HepG2 (cell line): ENCODE data around the gene PANK4. TPM values are rescaled to one million over a fixed set of nuclear protein-coding genes. Genes with fewer than 3 reads are reported as not detected.

Experiments
- BORCS8-MEF2B ChIP-seq: sonication (generic); formaldehyde crosslinking; IDR thresholded peaks from 2 replicates; pipeline ENCODE4 v1.8.0; 2022; ENCODE audit warnings: mild to moderate bottlenecking, missing genetic modification reagents
- CBX2 ChIP-seq, 2 experiments: fragments of 200-600 bp in 1 of 2; sonication (generic); formaldehyde crosslinking in 1 of 2; IDR thresholded peaks; 2 replicates each; pipeline versions ENCODE4 v1.7.0 to v1.8.1; 2018 to 2022; ENCODE audit warnings: low read depth in 2 of 2, low read length in 1 of 2, mild to moderate bottlenecking in 1 of 2, missing genetic modification reagents in 1 of 2
- FOXJ3 ChIP-seq: sonication (generic); formaldehyde crosslinking; IDR thresholded peaks from 2 replicates; pipeline ENCODE4 v1.4.0; 2020; ENCODE audit warnings: missing genetic modification reagents, mild to moderate bottlenecking, borderline replicate concordance
- FOXK1 ChIP-seq: sonication (generic); formaldehyde crosslinking; IDR thresholded peaks from 2 replicates; pipeline ENCODE4 v1.4.0; 2020; ENCODE audit warnings: low read depth, missing genetic modification reagents, borderline replicate concordance
- KDM5A ChIP-seq: fragments of 200-600 bp; sonication (generic); IDR thresholded peaks from 2 replicates; pipeline ENCODE4 v1.7.0; 2018; ENCODE audit warnings: antibody characterized with exemption, mild to moderate bottlenecking, low read length, borderline replicate concordance
- NBN ChIP-seq: fragments of 450-650 bp; conservative IDR thresholded peaks from 2 replicates; pipeline ENCODE4 v1.6.1; 2017
- NCOR1 ChIP-seq: fragments of 200-600 bp; sonication (generic); IDR thresholded peaks from 2 replicates; pipeline ENCODE4 v1.7.0; 2017; ENCODE audit warnings: antibody characterized with exemption, low read length, borderline replicate concordance
- NFYC ChIP-seq: IDR thresholded peaks from 2 replicates; pipeline ENCODE4 v1.6.1; 2016; ENCODE audit warnings: missing genetic modification reagents, missing compliant biosample characterization
- NRL ChIP-seq: sonication (generic); formaldehyde crosslinking; IDR thresholded peaks from 2 replicates; pipeline ENCODE4 v1.5.0; 2020; ENCODE audit warnings: missing genetic modification reagents, mild to moderate bottlenecking, moderate library complexity, borderline replicate concordance
- ONECUT2 ChIP-seq: sonication (generic); formaldehyde crosslinking; IDR thresholded peaks from 2 replicates; pipeline ENCODE4 v1.4.0; 2020; ENCODE audit warnings: missing genetic modification reagents
- RNF2 ChIP-seq: fragments of 450-650 bp; conservative IDR thresholded peaks from 2 replicates; pipeline ENCODE4 v1.6.1; 2016; ENCODE audit warnings: low read depth
- TBP ChIP-seq: sonication (generic); formaldehyde crosslinking; IDR thresholded peaks from 2 replicates; pipeline ENCODE4 v1.5.0; 2020; ENCODE audit warnings: missing genetic modification reagents
- TRAFD1 ChIP-seq: sonication (generic); formaldehyde crosslinking; IDR thresholded peaks from 2 replicates; pipeline ENCODE4 v1.5.1; 2020; ENCODE audit warnings: missing genetic modification reagents, mild to moderate bottlenecking, borderline replicate concordance
- ZNF121 ChIP-seq: sonication (generic); formaldehyde crosslinking; IDR thresholded peaks from 2 replicates; pipeline ENCODE4 v1.5.0; 2020; ENCODE audit warnings: mild to moderate bottlenecking, missing genetic modification reagents
- ZNF333 ChIP-seq: sonication (generic); formaldehyde crosslinking; IDR thresholded peaks from 2 replicates; pipeline ENCODE4 v1.4.0; 2020; ENCODE audit warnings: mild to moderate bottlenecking, missing genetic modification reagents, borderline replicate concordance
- ZNF354B ChIP-seq: sonication (generic); formaldehyde crosslinking; IDR thresholded peaks from 2 replicates; pipeline ENCODE4 v1.8.0; 2022; ENCODE audit warnings: mild to moderate bottlenecking, missing genetic modification reagents
- ZNF503 ChIP-seq: sonication (generic); formaldehyde crosslinking; IDR thresholded peaks from 2 replicates; pipeline ENCODE4 v1.4.0; 2020; ENCODE audit warnings: missing genetic modification reagents
- ZNF569 ChIP-seq: sonication (generic); formaldehyde crosslinking; IDR thresholded peaks from 2 replicates; pipeline ENCODE4 v1.5.0; 2020; ENCODE audit warnings: mild to moderate bottlenecking, missing genetic modification reagents, moderate library complexity, borderline replicate concordance
- ZNF589 ChIP-seq: sonication (generic); formaldehyde crosslinking; conservative IDR thresholded peaks from 2 replicates; pipeline ENCODE4 v1.8.0; 2022; ENCODE audit warnings: mild to moderate bottlenecking, moderate library complexity, missing genetic modification reagents
- polyA plus RNA-seq, 8 experiments: library from polyadenylated mRNA; depleted of rRNA in 3 of 8; stranded (reverse) in 7 of 8; unstranded in 1 of 8; fragments of >200 nt; fragmentation: Illumina TruSeq in 4 of 8; extraction: Trizol in 4 of 8; gene quantifications; 2 replicates each; pipeline versions ENCODE4 v1.2.1 to v1.2.3, GENCODE V29; 2011 to 2016; ENCODE audit warnings: low read depth in 4 of 8, missing spikeins in 1 of 8, mixed read lengths in 1 of 8; ENCODE audit not compliant: insufficient read depth in 1 of 8
- total RNA-seq, 5 experiments: library from RNA; depleted of rRNA; stranded (reverse); fragments of >200 nt; fragmentation: Illumina TruSeq; extraction: Trizol; gene quantifications; 2 replicates each; pipeline ENCODE4 v1.2.3, GENCODE V29; 2016; ENCODE audit warnings: low read depth in 1 of 5
- TF ChIP-seq, protein P1 (sequence below): sonication (generic); formaldehyde crosslinking; IDR thresholded peaks from 2 replicates; pipeline ENCODE4 v1.9.0; 2021; ENCODE audit warnings: missing genetic modification reagents, borderline replicate concordance
- TF ChIP-seq, protein P2 (sequence below): sonication (generic); formaldehyde crosslinking; IDR thresholded peaks from 2 replicates; pipeline ENCODE4 v1.5.0; 2020; ENCODE audit warnings: mild to moderate bottlenecking, missing genetic modification reagents
- TF ChIP-seq, protein P3 (sequence below): sonication (generic); formaldehyde crosslinking; conservative IDR thresholded peaks from 2 replicates; pipeline ENCODE4 v1.4.0; 2020; ENCODE audit warnings: missing genetic modification reagents

Gene PANK4
- total and polyA plus RNA-seq, 2 of the 13 experiments (the other 11 are each of a cell fraction or from before 2014, with no cell fraction given): 17.4 to 19.3 TPM

- TF ChIP-seq CBX2 (IDR thresholded peaks at IDR 0.05; ENCODE audit: low read depth, low read length) (no peak), CBX2 (CRISPR knock-in tag; IDR thresholded peaks at IDR 0.05; ENCODE audit: low read depth) (no peak), ZNF354B (no peak), ZNF569 (CRISPR knock-in tag) (no peak), BORCS8-MEF2B (CRISPR knock-in tag) (0 out of 2 replicates have a peak, but pooled peaks have one; percentile 13), ZNF503 (no peak), ONECUT2 (no peak), FOXJ3 (no peak), FOXK1 (CRISPR knock-in tag) (no peak), NBN (no peak), TRAFD1 (CRISPR knock-in tag) (no peak), ZNF589 (CRISPR knock-in tag) (no peak), NRL (CRISPR knock-in tag) (no peak; the same call in 1 of the 2 replicates), KDM5A (no peak), ZNF333 (CRISPR knock-in tag) (no peak), NCOR1 (no peak), NFYC (CRISPR knock-in tag) (no peak), RNF2 (no peak), TBP (CRISPR knock-in tag) (no peak), ZNF121 (CRISPR knock-in tag) (no peak)
- TF ChIP-seq, protein P1, sequence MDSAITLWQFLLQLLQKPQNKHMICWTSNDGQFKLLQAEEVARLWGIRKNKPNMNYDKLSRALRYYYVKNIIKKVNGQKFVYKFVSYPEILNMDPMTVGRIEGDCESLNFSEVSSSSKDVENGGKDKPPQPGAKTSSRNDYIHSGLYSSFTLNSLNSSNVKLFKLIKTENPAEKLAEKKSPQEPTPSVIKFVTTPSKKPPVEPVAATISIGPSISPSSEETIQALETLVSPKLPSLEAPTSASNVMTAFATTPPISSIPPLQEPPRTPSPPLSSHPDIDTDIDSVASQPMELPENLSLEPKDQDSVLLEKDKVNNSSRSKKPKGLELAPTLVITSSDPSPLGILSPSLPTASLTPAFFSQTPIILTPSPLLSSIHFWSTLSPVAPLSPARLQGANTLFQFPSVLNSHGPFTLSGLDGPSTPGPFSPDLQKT (CRISPR knock-in tag): no peak
- TF ChIP-seq, protein P2, sequence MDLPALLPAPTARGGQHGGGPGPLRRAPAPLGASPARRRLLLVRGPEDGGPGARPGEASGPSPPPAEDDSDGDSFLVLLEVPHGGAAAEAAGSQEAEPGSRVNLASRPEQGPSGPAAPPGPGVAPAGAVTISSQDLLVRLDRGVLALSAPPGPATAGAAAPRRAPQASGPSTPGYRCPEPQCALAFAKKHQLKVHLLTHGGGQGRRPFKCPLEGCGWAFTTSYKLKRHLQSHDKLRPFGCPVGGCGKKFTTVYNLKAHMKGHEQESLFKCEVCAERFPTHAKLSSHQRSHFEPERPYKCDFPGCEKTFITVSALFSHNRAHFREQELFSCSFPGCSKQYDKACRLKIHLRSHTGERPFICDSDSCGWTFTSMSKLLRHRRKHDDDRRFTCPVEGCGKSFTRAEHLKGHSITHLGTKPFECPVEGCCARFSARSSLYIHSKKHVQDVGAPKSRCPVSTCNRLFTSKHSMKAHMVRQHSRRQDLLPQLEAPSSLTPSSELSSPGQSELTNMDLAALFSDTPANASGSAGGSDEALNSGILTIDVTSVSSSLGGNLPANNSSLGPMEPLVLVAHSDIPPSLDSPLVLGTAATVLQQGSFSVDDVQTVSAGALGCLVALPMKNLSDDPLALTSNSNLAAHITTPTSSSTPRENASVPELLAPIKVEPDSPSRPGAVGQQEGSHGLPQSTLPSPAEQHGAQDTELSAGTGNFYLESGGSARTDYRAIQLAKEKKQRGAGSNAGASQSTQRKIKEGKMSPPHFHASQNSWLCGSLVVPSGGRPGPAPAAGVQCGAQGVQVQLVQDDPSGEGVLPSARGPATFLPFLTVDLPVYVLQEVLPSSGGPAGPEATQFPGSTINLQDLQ (CRISPR knock-in tag): no peak
- TF ChIP-seq, protein P3, sequence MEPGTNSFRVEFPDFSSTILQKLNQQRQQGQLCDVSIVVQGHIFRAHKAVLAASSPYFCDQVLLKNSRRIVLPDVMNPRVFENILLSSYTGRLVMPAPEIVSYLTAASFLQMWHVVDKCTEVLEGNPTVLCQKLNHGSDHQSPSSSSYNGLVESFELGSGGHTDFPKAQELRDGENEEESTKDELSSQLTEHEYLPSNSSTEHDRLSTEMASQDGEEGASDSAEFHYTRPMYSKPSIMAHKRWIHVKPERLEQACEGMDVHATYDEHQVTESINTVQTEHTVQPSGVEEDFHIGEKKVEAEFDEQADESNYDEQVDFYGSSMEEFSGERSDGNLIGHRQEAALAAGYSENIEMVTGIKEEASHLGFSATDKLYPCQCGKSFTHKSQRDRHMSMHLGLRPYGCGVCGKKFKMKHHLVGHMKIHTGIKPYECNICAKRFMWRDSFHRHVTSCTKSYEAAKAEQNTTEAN: no peak
These were observed 21.7 kb upstream of the PANK4 start (continued) for GRCh38 chr1:2548068-2548589.
